Measurements from ENCODE around the gene ZNF101.

- no peak for TF ChIP-seq POLR2AphosphoS5 (IDR thresholded peaks at IDR 0.05)
- TF ChIP-seq CTCF (IDR thresholded peaks at IDR 0.05) = no peak
- TF ChIP-seq POLR2A (IDR thresholded peaks at IDR 0.05) = no peak
Measured at GRCh38 chr19:19634516-19635312, 33.9 kb upstream of the ZNF101 start.
